T-helper 2 cell treated with Interferon-gamma antibody and Interleukin-4, amounts not matched to agents 5 μg/mL and 100 μg/mL, for 36 hours (primary cell): Measurements from ENCODE around the gene SLC25A1.

Experiments
- DNase-seq: peaks from one replicate; pipeline ENCODE4 v3.0.0; 2021; ENCODE audit warnings: low spot score
- H3K27ac Mint-ChIP-seq: one replicate; pipeline ENCODE4 v1.8.0; 2021; ENCODE audit warnings: mild to moderate bottlenecking, mixed read lengths
- H3K27me3 Mint-ChIP-seq: one replicate; pipeline ENCODE4 v1.8.0; 2021; ENCODE audit warnings: low read depth, mixed read lengths
- H3K36me3 Mint-ChIP-seq: one replicate; pipeline ENCODE4 v1.8.0; 2021; ENCODE audit warnings: low read depth, mixed read lengths
- H3K4me1 Mint-ChIP-seq: one replicate; pipeline ENCODE4 v1.8.0; 2021; ENCODE audit warnings: low read depth, mixed read lengths
- H3K4me3 Mint-ChIP-seq: one replicate; pipeline ENCODE4 v1.8.0; 2022; ENCODE audit warnings: mild to moderate bottlenecking, moderate library complexity, mixed read lengths
- H3K9me3 Mint-ChIP-seq: one replicate; pipeline ENCODE4 v1.8.0; 2021; ENCODE audit warnings: mixed read lengths

SLC25A1 gene

GRCh38 chr22:19199479-19199878 is 20.9 kb upstream of the SLC25A1 start:
- Mint-ChIP-seq H3K36me3 (no peaks in the 10 kb centered on the region), H3K27me3 (peaks cover 4% of the 10 kb centered on the region), H3K9me3 (no peaks in the 10 kb centered on the region), H3K4me1 (peaks cover 14% of the 10 kb centered on the region), H3K27ac (no peak overlapping the region), H3K4me3 (no peak overlapping the region)
- no peak for DNase-seq

GRCh38 chr22:19197997-19198865 is 19.7 kb upstream of the SLC25A1 start:
- no peaks in the 10 kb centered on the region for H3K9me3 Mint-ChIP-seq
- H3K27ac Mint-ChIP-seq, result no peak overlapping the region
- DNase-seq, result no peak
- no peaks in the 10 kb centered on the region for H3K36me3 Mint-ChIP-seq
- H3K4me1 Mint-ChIP-seq, result peaks cover 14% of the 10 kb centered on the region
- peaks cover 4% of the 10 kb centered on the region for H3K27me3 Mint-ChIP-seq
- no peak overlapping the region for H3K4me3 Mint-ChIP-seq

GRCh38 chr22:19196841-19197612 is 18.5 kb upstream of the SLC25A1 start:
- Mint-ChIP-seq H3K36me3 (no peaks in the 10 kb centered on the region), H3K4me3 (no peak overlapping the region), H3K4me1 (peaks cover 14% of the 10 kb centered on the region), H3K27me3 (peaks cover 4% of the 10 kb centered on the region), H3K9me3 (no peaks in the 10 kb centered on the region), H3K27ac (no peak overlapping the region)
- no peak for DNase-seq

- no peaks in the 10 kb centered on the region for H3K36me3 Mint-ChIP-seq
- H3K27me3 Mint-ChIP-seq, result peaks cover 4% of the 10 kb centered on the region
- H3K9me3 Mint-ChIP-seq, result no peaks in the 10 kb centered on the region
- H3K4me1 Mint-ChIP-seq, result peaks cover 14% of the 10 kb centered on the region
- DNase-seq, result no peak
- peak overlapping the region; percentile 42 for H3K4me3 Mint-ChIP-seq
- peak overlapping the region; percentile 21 for H3K27ac Mint-ChIP-seq
Observed at GRCh38 chr22:19195796-19196731, 17.5 kb upstream of the SLC25A1 start.

GRCh38 chr22:19194766-19195536 is 16.4 kb upstream of the SLC25A1 start:
- Mint-ChIP-seq H3K27ac (peak overlapping the region; percentile 39), H3K9me3 (no peaks in the 10 kb centered on the region), H3K4me3 (peak overlapping the region; percentile 42), H3K36me3 (no peaks in the 10 kb centered on the region), H3K27me3 (peaks cover 4% of the 10 kb centered on the region), H3K4me1 (peaks cover 14% of the 10 kb centered on the region)
- DNase-seq, result no peak

GRCh38 chr22:19193879-19194278 is 15.3 kb upstream of the SLC25A1 start:
- H3K4me3 Mint-ChIP-seq, result no peak overlapping the region
- H3K27ac Mint-ChIP-seq, result no peak overlapping the region
- peaks cover 14% of the 10 kb centered on the region for H3K4me1 Mint-ChIP-seq
- H3K27me3 Mint-ChIP-seq, result peaks cover 4% of the 10 kb centered on the region
- DNase-seq, result no peak
- H3K9me3 Mint-ChIP-seq, result no peaks in the 10 kb centered on the region
- no peaks in the 10 kb centered on the region for H3K36me3 Mint-ChIP-seq

GRCh38 chr22:19187716-19188563 is 9.4 kb upstream of the SLC25A1 start:
- Mint-ChIP-seq H3K4me3 (no peak overlapping the region), H3K36me3 (no peaks in the 10 kb centered on the region), H3K27ac (no peak overlapping the region), H3K9me3 (no peaks in the 10 kb centered on the region), H3K27me3 (no peaks in the 10 kb centered on the region), H3K4me1 (no peaks in the 10 kb centered on the region)
- no peak for DNase-seq

- Mint-ChIP-seq H3K9me3 (no peaks in the 10 kb centered on the region), H3K27me3 (peaks cover 2% of the 10 kb centered on the region), H3K4me1 (peaks cover 16% of the 10 kb centered on the region), H3K27ac (no peak overlapping the region), H3K36me3 (no peaks in the 10 kb centered on the region), H3K4me3 (no peak overlapping the region)
- no peak for DNase-seq
Observed at GRCh38 chr22:19184276-19184997, 5.9 kb upstream of the SLC25A1 start.

GRCh38 chr22:19183216-19183615 is 4.7 kb upstream of the SLC25A1 start:
- H3K4me3 Mint-ChIP-seq, result no peak overlapping the region
- no peaks in the 10 kb centered on the region for H3K36me3 Mint-ChIP-seq
- no peaks in the 10 kb centered on the region for H3K9me3 Mint-ChIP-seq
- no peak for DNase-seq
- H3K4me1 Mint-ChIP-seq, result peaks cover 19% of the 10 kb centered on the region
- no peak overlapping the region for H3K27ac Mint-ChIP-seq
- H3K27me3 Mint-ChIP-seq, result peaks cover 2% of the 10 kb centered on the region

- Mint-ChIP-seq H3K36me3 (no peaks in the 10 kb centered on the region), H3K4me1 (peaks cover 19% of the 10 kb centered on the region), H3K4me3 (no peak overlapping the region), H3K27ac (no peak overlapping the region), H3K27me3 (peaks cover 2% of the 10 kb centered on the region), H3K9me3 (no peaks in the 10 kb centered on the region)
- no peak for DNase-seq
Observed at GRCh38 chr22:19182472-19183157, 4.1 kb upstream of the SLC25A1 start.

GRCh38 chr22:19181786-19182471 is 3.4 kb upstream of the SLC25A1 start:
- no peaks in the 10 kb centered on the region for H3K9me3 Mint-ChIP-seq
- no peak overlapping the region for H3K4me3 Mint-ChIP-seq
- no peaks in the 10 kb centered on the region for H3K36me3 Mint-ChIP-seq
- peaks cover 2% of the 10 kb centered on the region for H3K27me3 Mint-ChIP-seq
- H3K4me1 Mint-ChIP-seq, result peaks cover 19% of the 10 kb centered on the region
- H3K27ac Mint-ChIP-seq, result no peak overlapping the region
- DNase-seq, result no peak
